K562 (cell line): ENCODE data around the gene EPB41L2. TPM values are rescaled to one million over a fixed set of nuclear protein-coding genes. Genes with fewer than 3 reads are reported as not detected.

Experiments used
- ATAC-seq: fragments of 200-7000 bp; cut with Tn5 transposase; 3 replicates; pipeline ENCODE4 v1.9.1; 2020; ENCODE audit warnings: moderate library complexity
- BruUV-seq: library from RNA; stranded (reverse); fragments of 400-500 nt; replicated peaks from 2 replicates; lab custom pipeline; 2021; lab: Mats Ljungman, UMichigan
- CTCF ChIA-PET: fragments of 300-600 bp; formaldehyde crosslinking; extraction: SDS; loops from one replicate; lab custom pipeline; 2021; ENCODE audit warnings: low intra/inter-chr PET ratio; lab: Yijun Ruan, JAX
- POLR2A ChIA-PET: fragments of 300-600, 350-650 bp; sonication (Branson Sonifier 250); formaldehyde crosslinking; extraction: SDS; loops from one replicate; lab custom pipeline; 2021; ENCODE audit warnings: antibody characterized with exemption, inconsistent platforms; lab: Yijun Ruan, JAX
- DNase-seq, 4 experiments: peaks; one replicate each; pipeline versions ENCODE4 v3.0.0 to v3.0.0-alpha.2; 2011 to 2018; ENCODE audit warnings: low spot score in 3 of 4, mixed read lengths in 3 of 4; ENCODE audit errors: extremely low read depth in 1 of 4
- FAIRE-seq: peaks from 2 replicates; lab custom pipeline; 2011; peaks lifted over from hg19 to GRCh38; lab: Jason Lieb, UNC
- H2AFZ ChIP-seq: 2 replicates; pipeline ENCODE4 v1.6.0; 2011; ENCODE audit warnings: low read depth, low read length, control low read depth, inconsistent platforms
- H3K27ac ChIP-seq: fragments of 200-600 bp; 3 replicates; pipeline ENCODE4 v1.8.0; 2011; ENCODE audit warnings: low read depth, mild to moderate bottlenecking, control low read depth, inconsistent platforms, low read length, moderate library complexity, mixed read lengths; ENCODE audit errors: extremely low read depth
- H3K27me3 ChIP-seq, 2 experiments: fragments of 300-600 bp in 1 of 2; 2 replicates in 1 of 2; 3 replicates in 1 of 2; pipeline versions ENCODE4 v1.6.0 to v1.8.0; 2011; ENCODE audit warnings: inconsistent platforms in 2 of 2, low read length in 2 of 2, mild to moderate bottlenecking in 1 of 2, mixed read lengths in 1 of 2, moderate library complexity in 1 of 2; ENCODE audit not compliant: control insufficient read depth in 2 of 2, insufficient read depth in 2 of 2
- H3K36me3 ChIP-seq: fragments of 300-600 bp; 3 replicates; pipeline ENCODE4 v1.8.0; 2011; ENCODE audit warnings: mild to moderate bottlenecking, low read length, inconsistent platforms; ENCODE audit not compliant: control insufficient read depth, insufficient read depth
- H3K4me1 ChIP-seq, 2 experiments: fragments of 200-600 bp in 1 of 2; replicated peaks in 1 of 2; 2 replicates in 1 of 2; 3 replicates in 1 of 2; pipeline versions ENCODE4 v1.5.1 to v1.8.0; 2011; ENCODE audit warnings: inconsistent platforms in 2 of 2, low read length in 2 of 2, mild to moderate bottlenecking in 1 of 2, mixed read lengths in 1 of 2, moderate library complexity in 1 of 2; ENCODE audit not compliant: control insufficient read depth in 2 of 2, insufficient read depth in 2 of 2
- H3K4me2 ChIP-seq: 2 replicates; pipeline ENCODE4 v1.6.1; 2011; ENCODE audit warnings: low read length, control low read depth, inconsistent platforms, mixed read lengths; ENCODE audit not compliant: insufficient read depth
- H3K4me3 ChIP-seq: fragments of 200-600 bp; sonication (generic), shearing (Covaris generic); 2 replicates; pipeline ENCODE4 v1.5.1; 2016; ENCODE audit warnings: control low read depth, inconsistent platforms
- H3K79me2 ChIP-seq: fragments of 200-600 bp; 3 replicates; pipeline ENCODE4 v1.8.0; 2011; ENCODE audit warnings: low read length, inconsistent platforms; ENCODE audit not compliant: control insufficient read depth, insufficient read depth
- H3K9ac ChIP-seq, 2 experiments: 2 replicates each; pipeline versions ENCODE4 v1.6.0 to v1.6.1; 2011; ENCODE audit warnings: low read depth in 2 of 2, low read length in 2 of 2, control low read depth in 1 of 2, inconsistent platforms in 1 of 2, mild to moderate bottlenecking in 1 of 2, mixed read lengths in 1 of 2; ENCODE audit not compliant: insufficient read depth in 1 of 2
- H3K9me1 ChIP-seq: one replicate; pipeline ENCODE4 v1.6.0; 2011; ENCODE audit warnings: inconsistent platforms, mild to moderate bottlenecking, low read length, moderate library complexity; ENCODE audit not compliant: control insufficient read depth, insufficient read depth
- H3K9me3 ChIP-seq: replicated peaks from 2 replicates; pipeline ENCODE4 v1.5.1; 2011; ENCODE audit warnings: low read depth, low read length, inconsistent platforms; ENCODE audit not compliant: control insufficient read depth, insufficient read depth
- H4K20me1 ChIP-seq: replicated peaks from 2 replicates; pipeline ENCODE4 v1.6.1; 2011; ENCODE audit warnings: low read length, inconsistent platforms, mixed read lengths; ENCODE audit not compliant: control insufficient read depth, insufficient read depth
- ARID2 ChIP-seq: fragments of 450-650 bp; IDR thresholded peaks from 2 replicates; pipeline ENCODE4 v1.6.1; 2017; ENCODE audit warnings: antibody characterized with exemption, mild to moderate bottlenecking
- BRF1 ChIP-seq: IDR thresholded peaks from 3 replicates; pipeline ENCODE4 v1.6.1; 2011; ENCODE audit warnings: borderline replicate concordance, mild to moderate bottlenecking; ENCODE audit not compliant: insufficient read length; ENCODE audit errors: extremely low read depth
- ETV1 ChIP-seq: fragments of 450-650 bp; conservative IDR thresholded peaks from 2 replicates; pipeline ENCODE4 v1.6.1; 2016; ENCODE audit warnings: missing genetic modification characterization, control low read depth, low read depth, missing compliant biosample characterization
- HDAC3 ChIP-seq: fragments of 450-650 bp; IDR thresholded peaks from 2 replicates; pipeline ENCODE4 v1.6.1; 2018; ENCODE audit warnings: borderline replicate concordance, mild to moderate bottlenecking, moderate library complexity; ENCODE audit not compliant: partially characterized antibody
- KLF13 ChIP-seq: fragments of 450-650 bp; IDR thresholded peaks from 2 replicates; pipeline ENCODE4 v1.6.1; 2016; ENCODE audit warnings: missing genetic modification characterization, low read depth, mild to moderate bottlenecking, missing compliant biosample characterization, moderate library complexity, borderline replicate concordance
- MAFK ChIP-seq: IDR thresholded peaks from 2 replicates; pipeline ENCODE4 v1.6.1; 2011; ENCODE audit warnings: low read length, improper control_type of control experiment
- POLR2AphosphoS2 ChIP-seq: IDR thresholded peaks from 2 replicates; pipeline ENCODE4 v1.6.1; 2012; ENCODE audit warnings: low read length, improper control_type of control experiment
- SMAD1 ChIP-seq: fragments of 150-350 bp; IDR thresholded peaks from 2 replicates; pipeline ENCODE4 v1.6.1; 2014; ENCODE audit warnings: low read length, low read depth; ENCODE audit not compliant: partially characterized antibody
- SMARCC2 ChIP-seq: fragments of 450-650 bp; IDR thresholded peaks from 2 replicates; pipeline ENCODE4 v1.6.1; 2017; ENCODE audit warnings: antibody characterized with exemption, moderate library complexity, mild to moderate bottlenecking, low read depth
- TFAM ChIP-seq: fragments of 250-450 bp; sonication (Bioruptor Pico); conservative IDR thresholded peaks from 2 replicates; pipeline ENCODE4 v1.5.0; 2021; ENCODE audit warnings: mild to moderate bottlenecking, moderate library complexity
- YBX1 ChIP-seq: fragments of 450-650 bp; IDR thresholded peaks from 2 replicates; pipeline ENCODE4 v1.7.1; 2016; ENCODE audit warnings: mild to moderate bottlenecking
- ZEB2 ChIP-seq: fragments of 450-650 bp; IDR thresholded peaks from 2 replicates; pipeline ENCODE4 v1.6.1; 2016
- ZHX1 ChIP-seq: fragments of 150-350 bp; conservative IDR thresholded peaks from 2 replicates; pipeline ENCODE4 v1.6.1; 2014; ENCODE audit warnings: low read length
- ZKSCAN8 ChIP-seq: fragments of 200-800 bp; sonication (Bioruptor generic); IDR thresholded peaks from 2 replicates; pipeline ENCODE4 v1.6.1; 2016; ENCODE audit warnings: missing genetic modification characterization, missing compliant biosample characterization
- ZNF79 ChIP-seq: fragments of 250-450 bp; sonication (Bioruptor Pico); IDR thresholded peaks from 2 replicates; pipeline ENCODE4 v1.4.0; 2020; ENCODE audit warnings: low read depth, mild to moderate bottlenecking, moderate library complexity
- WGBS: fragments of 100-300 bp; shearing (Covaris generic); methylation state at CpG from one replicate; pipeline ENCODE4 v1.1.6; 2016; ENCODE audit warnings: low coverage, mixed read lengths; ENCODE audit not compliant: insufficient coverage; ENCODE audit errors: missing lambda C conversion rate; 5-methylcytosine and 5-hydroxymethylcytosine counted together
- in situ Hi-C: fragments of 300-500 bp; cut with MboI; formaldehyde crosslinking; loops from 4 replicates; pipeline ENCODE4 v1.15.0; 2018; ENCODE audit warnings: inconsistent platforms, mixed read lengths
- intact Hi-C: fragments of 100-400 bp; cut with micrococcal nuclease; formaldehyde crosslinking; loops from 2 replicates; pipeline ENCODE4 v1.14.2; 2022
- polyA plus RNA-seq, 8 experiments: library from polyadenylated mRNA; depleted of rRNA in 4 of 8; stranded (reverse) in 5 of 8; unstranded in 3 of 8; fragments of >200 nt; fragmentation: Nextera tagmentation in 2 of 8; fragmentation: Illumina TruSeq in 1 of 8; extraction: Ambion mirVana in 2 of 8; extraction: Trizol in 1 of 8; gene quantifications; 2 replicates each; pipeline versions ENCODE4 v1.2.1 to v1.2.3, GENCODE V29; 2011 to 2014; ENCODE audit warnings: inconsistent platforms in 1 of 8, missing spikeins in 1 of 8
- total RNA-seq, 7 experiments: library from RNA; depleted of rRNA in 6 of 7; stranded (reverse); fragments of >200 nt in 6 of 7; fragmentation: Illumina TruSeq in 2 of 7; extraction: Trizol in 2 of 7; gene quantifications; 2 replicates each; pipeline versions ENCODE4 v1.2.1 to v1.2.3, GENCODE V29; 2011 to 2021; ENCODE audit warnings: low replicate concordance in 1 of 7

EPB41L2 gene
- total and polyA plus RNA-seq, 9 of the 15 experiments (the other 6 are each of a cell fraction or from before 2014, with no cell fraction given) = 5.1 to 53.6 (median 25.0) TPM

- TF ChIP-seq ETV1 (tag) = no peak
These were observed 224.1 kb downstream of the EPB41L2 start (continued) for GRCh38 chr6:130838951-130839350.

GRCh38 chr6:130838250-130838860 is 224.7 kb downstream of the EPB41L2 start:
- BruUV-seq = no TSS peak

More at GRCh38 chr6:130838250-130838860, 224.7 kb downstream of the EPB41L2 start:
- intact Hi-C loops = no loop called here
- Histone ChIP-seq H3K27ac (no peak overlapping the region), H3K36me3 (no peaks in the 10 kb centered on the region), H3K4me3 (no peak overlapping the region), H4K20me1 (no peaks in the 10 kb centered on the region)
- CTCF ChIA-PET = no interaction called here
- no peak for TF ChIP-seq YBX1
- TF ChIP-seq BRF1 = no peak
- no peak for TF ChIP-seq SMAD1
- TF ChIP-seq MAFK = no peak
- no peak for TF ChIP-seq HDAC3
- no peak for TF ChIP-seq TFAM (CRISPR knock-in tag)
- no peak for TF ChIP-seq ZKSCAN8 (CRISPR knock-in tag)
- no peak for TF ChIP-seq POLR2AphosphoS2
- no peak for TF ChIP-seq SMARCC2
- TF ChIP-seq ZNF79 (CRISPR knock-in tag) = no peak
- TF ChIP-seq KLF13 (tag) = no peak
- no peak for TF ChIP-seq ZHX1
- no peak for TF ChIP-seq ARID2
- no peak for TF ChIP-seq ZEB2
- TF ChIP-seq, all 486 proteins: peak for 0
- H2AFZ ChIP-seq = no peak overlapping the region
- H3K9me3 ChIP-seq = no peaks in the 10 kb centered on the region
- FAIRE-seq (no peak), ATAC-seq (no peak), DNase-seq (no peak)
- no peaks in the 10 kb centered on the region for H3K9me1 ChIP-seq
- H3K27me3 ChIP-seq = no peaks in the 10 kb centered on the region
- no peaks in the 10 kb centered on the region for H3K4me1 ChIP-seq
- no peaks in the 10 kb centered on the region for H3K79me2 ChIP-seq
- POLR2A ChIA-PET = interaction anchor here (0.6 kb wide), 1 partner anchor 765 kb away, joined by 3 read pairs; no protein-coding TSS in a partner anchor
- WGBS = 26% methylated on average over 6 of the region's 6 CpGs
- H3K9ac ChIP-seq = no peak overlapping the region
- H3K4me2 ChIP-seq = no peak overlapping the region
- in situ Hi-C loops = no loop called here
